Measurements from ENCODE around the gene EBLN1.

- TF ChIP-seq CTCF (optimal IDR thresholded peaks at IDR 0.05 in 1 of 3, IDR thresholded peaks at IDR 0.05 in 1 of 3, conservative IDR thresholded peaks at IDR 0.05 in 1 of 3; ENCODE audit: extremely low read depth in 1 of 3, insufficient read depth in 2 of 3, low read length in 3 of 3) = no peak
- TF ChIP-seq EZH2 (IDR thresholded peaks at IDR 0.05; ENCODE audit: low read length) = no peak
These were observed at the start of gene EBLN1 for GRCh38 chr10:22217842-22218241.
